ENCODE measurements around the gene GLYAT.

GLYAT gene
- total RNA-seq, result 0 reads per million in 2 donors

GRCh38 chr11:58731819-58732218 is at the start of gene GLYAT:
Gene GLYAT, minus strand, starts transcription at chr11:58731943. Its CDS starts 7,447 bp downstream, at chr11:58724496.
- no peak for DNase-seq

GRCh38 chr11:58781345-58781744 is 49.6 kb upstream of the GLYAT start:
- no peak for DNase-seq

- DNase-seq, result no peak
Measured at GRCh38 chr11:58780578-58780977, 48.8 kb upstream of the GLYAT start.

- no peak for DNase-seq
Measured at GRCh38 chr11:58776891-58777710, 45.4 kb upstream of the GLYAT start.

- DNase-seq, result peak in 1 of 5 experiments; percentile 29
Measured at GRCh38 chr11:58775066-58775708, 43.4 kb upstream of the GLYAT start.

- DNase-seq, result no peak
Measured at GRCh38 chr11:58774164-58774593, 42.4 kb upstream of the GLYAT start.

- DNase-seq, result no peak
Measured at GRCh38 chr11:58773337-58773736, 41.6 kb upstream of the GLYAT start.

- no peak for DNase-seq
Measured at GRCh38 chr11:58772329-58773285, 40.9 kb upstream of the GLYAT start.

GRCh38 chr11:58771458-58771855 is 39.7 kb upstream of the GLYAT start:
- DNase-seq, result no peak

- DNase-seq, result no peak
Measured at GRCh38 chr11:58770627-58771457, 39.1 kb upstream of the GLYAT start.

- DNase-seq, result no peak
Measured at GRCh38 chr11:58770166-58770565, 38.4 kb upstream of the GLYAT start.

- no peak for DNase-seq
Measured at GRCh38 chr11:58769308-58769707, 37.6 kb upstream of the GLYAT start.

- DNase-seq, result no peak
Measured at GRCh38 chr11:58768137-58768536, 36.4 kb upstream of the GLYAT start.

- DNase-seq, result no peak
Measured at GRCh38 chr11:58765078-58765477, 33.3 kb upstream of the GLYAT start.

- no peak for DNase-seq
Measured at GRCh38 chr11:58763120-58763490, 31.4 kb upstream of the GLYAT start.

- DNase-seq, result no peak
Measured at GRCh38 chr11:58762284-58763119, 30.8 kb upstream of the GLYAT start.

- DNase-seq, result no peak
Measured at GRCh38 chr11:58757439-58757838, 25.7 kb upstream of the GLYAT start.

- DNase-seq, result no peak
Measured at GRCh38 chr11:58745705-58746364, 14.1 kb upstream of the GLYAT start.

GRCh38 chr11:58744988-58745704 is 13.4 kb upstream of the GLYAT start:
- DNase-seq, result no peak
